Measurements from ENCODE around the gene KLHL24.

The KLHL24 gene

DNA sequence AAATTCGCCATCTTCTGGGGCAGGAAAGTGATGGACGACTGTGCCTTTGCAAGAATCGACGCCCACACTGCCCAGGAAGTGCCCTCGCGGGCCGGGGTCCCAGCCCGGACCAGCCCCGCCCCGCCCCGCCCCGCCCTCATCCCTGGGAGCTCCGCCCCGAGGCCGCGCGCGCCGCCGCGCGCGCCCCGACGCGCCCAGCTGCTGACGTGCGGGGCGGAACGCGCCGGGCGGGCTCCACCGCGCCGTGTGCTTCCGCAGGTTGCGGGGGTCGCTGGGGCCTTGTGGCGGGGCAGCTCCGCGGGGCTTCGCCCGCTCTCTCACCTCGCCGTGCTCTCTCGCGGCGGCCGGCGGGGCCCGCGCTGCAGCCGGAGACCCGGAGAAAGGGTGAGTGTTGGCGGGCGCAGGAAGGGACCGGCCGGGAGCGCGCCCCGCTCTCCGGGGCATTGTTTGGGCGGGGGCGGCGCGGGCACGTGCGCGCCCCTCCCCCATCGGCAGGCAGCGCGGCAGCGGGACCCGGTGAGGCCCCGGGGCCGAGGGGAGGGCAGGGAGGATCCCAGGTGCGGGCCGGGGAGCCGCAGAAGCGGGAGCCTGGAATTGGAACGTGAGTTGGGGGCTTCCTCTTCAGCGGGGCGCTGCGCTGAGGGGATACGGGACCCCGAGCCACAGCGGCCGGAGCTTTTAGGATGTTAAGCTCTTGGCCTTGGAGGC, 62.3 kb downstream of the KLHL24 start, which contains the start of gene YEATS2:
YEATS2 (plus strand) TSS at position 188 of the 708 bp plus-strand sequence. CDS start 17,366 bp downstream, outside the sequence.
- no peaks in the 10 kb centered on the region for H3K9me3 ChIP-seq (ENCODE audit: low read length)
- H3K27ac ChIP-seq (ENCODE audit: low read depth, low read length, poor library complexity, severe bottlenecking) = peak within 1 kb of the TSS; percentile 87
- H3K27me3 ChIP-seq (ENCODE audit: insufficient read depth, low read length) = no peaks in the 10 kb centered on the region
- peaks cover 48% of the 10 kb centered on the region for H3K79me2 ChIP-seq (ENCODE audit: insufficient read depth, low read length)
- peaks cover 7% of the 10 kb centered on the region; the same call in 1 of the 2 replicates for H4K20me1 ChIP-seq (ENCODE audit: insufficient read depth, low read length)
- H2AFZ ChIP-seq (ENCODE audit: low read length) = peak within 1 kb of the TSS; percentile 18; the same call in 1 of the 2 replicates
- peak within 1 kb of the TSS; percentile 92 for H3K9ac ChIP-seq (ENCODE audit: low read length)
- peaks cover 17% of the 10 kb centered on the region for H3K36me3 ChIP-seq (ENCODE audit: insufficient read depth, low read length)
- peak within 1 kb of the TSS; percentile 84 for H3K4me3 ChIP-seq (ENCODE audit: low read depth, low read length, poor library complexity, severe bottlenecking)
- no peaks in the 10 kb centered on the region for H3F3A ChIP-seq (ENCODE audit: insufficient read depth, low read length)
- H3K4me2 ChIP-seq (ENCODE audit: low read length) = peak within 1 kb of the TSS; percentile 99
- H3K4me1 ChIP-seq (ENCODE audit: insufficient read depth, low read length, severe bottlenecking) = peaks cover 43% of the 10 kb centered on the region
- H3K9me2 ChIP-seq (ENCODE audit: low read depth, low read length) = no peaks in the 10 kb centered on the region
- TF ChIP-seq, protein P1, sequence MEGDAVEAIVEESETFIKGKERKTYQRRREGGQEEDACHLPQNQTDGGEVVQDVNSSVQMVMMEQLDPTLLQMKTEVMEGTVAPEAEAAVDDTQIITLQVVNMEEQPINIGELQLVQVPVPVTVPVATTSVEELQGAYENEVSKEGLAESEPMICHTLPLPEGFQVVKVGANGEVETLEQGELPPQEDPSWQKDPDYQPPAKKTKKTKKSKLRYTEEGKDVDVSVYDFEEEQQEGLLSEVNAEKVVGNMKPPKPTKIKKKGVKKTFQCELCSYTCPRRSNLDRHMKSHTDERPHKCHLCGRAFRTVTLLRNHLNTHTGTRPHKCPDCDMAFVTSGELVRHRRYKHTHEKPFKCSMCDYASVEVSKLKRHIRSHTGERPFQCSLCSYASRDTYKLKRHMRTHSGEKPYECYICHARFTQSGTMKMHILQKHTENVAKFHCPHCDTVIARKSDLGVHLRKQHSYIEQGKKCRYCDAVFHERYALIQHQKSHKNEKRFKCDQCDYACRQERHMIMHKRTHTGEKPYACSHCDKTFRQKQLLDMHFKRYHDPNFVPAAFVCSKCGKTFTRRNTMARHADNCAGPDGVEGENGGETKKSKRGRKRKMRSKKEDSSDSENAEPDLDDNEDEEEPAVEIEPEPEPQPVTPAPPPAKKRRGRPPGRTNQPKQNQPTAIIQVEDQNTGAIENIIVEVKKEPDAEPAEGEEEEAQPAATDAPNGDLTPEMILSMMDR (IDR thresholded peaks at IDR 0.05; ENCODE audit: low read length) = no peak
- no peak for TF ChIP-seq EZH2 (IDR thresholded peaks at IDR 0.05; ENCODE audit: borderline replicate concordance, low read length)

- H3K4me3 ChIP-seq (ENCODE audit: low read depth, low read length, poor library complexity, severe bottlenecking) = peak overlapping the region; percentile 84
- no peaks in the 10 kb centered on the region for H3K9me3 ChIP-seq (ENCODE audit: low read length)
- peak overlapping the region; percentile 99 for H3K4me2 ChIP-seq (ENCODE audit: low read length)
- H3K4me1 ChIP-seq (ENCODE audit: insufficient read depth, low read length, severe bottlenecking) = peaks cover 49% of the 10 kb centered on the region
- H3K79me2 ChIP-seq (ENCODE audit: insufficient read depth, low read length) = peaks cover 54% of the 10 kb centered on the region
- peaks cover 19% of the 10 kb centered on the region for H3K36me3 ChIP-seq (ENCODE audit: insufficient read depth, low read length)
- peaks cover 9% of the 10 kb centered on the region; the same call in 1 of the 2 replicates for H4K20me1 ChIP-seq (ENCODE audit: insufficient read depth, low read length)
- no peaks in the 10 kb centered on the region for H3F3A ChIP-seq (ENCODE audit: insufficient read depth, low read length)
- no peaks in the 10 kb centered on the region for H3K27me3 ChIP-seq (ENCODE audit: insufficient read depth, low read length)
- TF ChIP-seq, protein P1 (IDR thresholded peaks at IDR 0.05; ENCODE audit: low read length) = no peak
- TF ChIP-seq EZH2 (IDR thresholded peaks at IDR 0.05; ENCODE audit: borderline replicate concordance, low read length) = no peak
- no peak overlapping the region for H2AFZ ChIP-seq (ENCODE audit: low read length)
- no peaks in the 10 kb centered on the region for H3K9me2 ChIP-seq (ENCODE audit: low read depth, low read length)
- H3K9ac ChIP-seq (ENCODE audit: low read length) = peak overlapping the region; percentile 92
- peak overlapping the region; percentile 87 for H3K27ac ChIP-seq (ENCODE audit: low read depth, low read length, poor library complexity, severe bottlenecking)
Observed at GRCh38 chr3:183698318-183698751, 62.9 kb downstream of the KLHL24 start.

GRCh38 chr3:183698756-183699155, 63.3 kb downstream of the KLHL24 start:
- Histone ChIP-seq H4K20me1 (ENCODE audit: insufficient read depth, low read length) (peaks cover 10% of the 10 kb centered on the region; the same call in 1 of the 2 replicates), H3K27me3 (ENCODE audit: insufficient read depth, low read length) (no peaks in the 10 kb centered on the region), H3K4me1 (ENCODE audit: insufficient read depth, low read length, severe bottlenecking) (peaks cover 50% of the 10 kb centered on the region), H3K4me3 (ENCODE audit: low read depth, low read length, poor library complexity, severe bottlenecking) (peak overlapping the region; percentile 84), H3K9me3 (ENCODE audit: low read length) (no peaks in the 10 kb centered on the region), H3K79me2 (ENCODE audit: insufficient read depth, low read length) (peaks cover 58% of the 10 kb centered on the region), H3K9ac (ENCODE audit: low read length) (peak overlapping the region; percentile 92), H2AFZ (ENCODE audit: low read length) (no peak overlapping the region), H3K9me2 (ENCODE audit: low read depth, low read length) (no peaks in the 10 kb centered on the region), H3K27ac (ENCODE audit: low read depth, low read length, poor library complexity, severe bottlenecking) (peak overlapping the region; percentile 87), H3K36me3 (ENCODE audit: insufficient read depth, low read length) (peaks cover 19% of the 10 kb centered on the region), H3F3A (ENCODE audit: insufficient read depth, low read length) (no peaks in the 10 kb centered on the region), H3K4me2 (ENCODE audit: low read length) (peak overlapping the region; percentile 99)
- TF ChIP-seq, protein P1 (IDR thresholded peaks at IDR 0.05; ENCODE audit: low read length) = no peak
- TF ChIP-seq EZH2 (IDR thresholded peaks at IDR 0.05; ENCODE audit: borderline replicate concordance, low read length) = no peak
